ENCODE measurements around the gene ASCC3.

Gene ASCC3

DNA sequence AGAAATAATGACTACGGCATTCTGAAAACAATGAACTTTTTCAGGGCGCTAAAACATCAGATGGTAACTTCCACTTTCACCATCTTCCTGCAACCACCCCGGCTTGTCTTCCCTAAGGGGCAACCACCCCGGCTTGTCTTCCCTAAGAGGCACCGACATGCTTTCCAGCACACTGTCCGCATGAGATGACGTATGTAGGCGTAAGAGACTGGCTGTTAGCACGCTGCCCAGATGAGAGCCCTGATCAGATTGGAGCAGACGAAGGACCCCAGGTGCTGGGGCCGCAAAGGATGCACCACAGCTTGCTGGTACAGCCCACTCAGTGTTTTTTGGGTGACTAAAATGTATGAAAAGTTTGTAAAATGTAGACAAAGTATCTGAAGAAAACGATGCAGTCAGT lies 29.3 kb downstream of the ASCC3 start:
- Histone ChIP-seq H3K4me2 (ENCODE audit: low read length) (no peak overlapping the region), H4K20me1 (ENCODE audit: insufficient read depth, low read length) (no peaks in the 10 kb centered on the region), H3K79me2 (ENCODE audit: insufficient read depth, low read length) (no peaks in the 10 kb centered on the region), H3K27ac (ENCODE audit: low read depth, low read length, poor library complexity, severe bottlenecking) (no peak overlapping the region), H3K9me2 (ENCODE audit: low read depth, low read length) (no peaks in the 10 kb centered on the region), H3K27me3 (ENCODE audit: insufficient read depth, low read length) (no peaks in the 10 kb centered on the region), H3K9me3 (ENCODE audit: low read length) (peaks cover 11% of the 10 kb centered on the region), H3K9ac (ENCODE audit: low read length) (no peak overlapping the region), H3K4me1 (ENCODE audit: insufficient read depth, low read length, severe bottlenecking) (no peaks in the 10 kb centered on the region), H3K36me3 (ENCODE audit: insufficient read depth, low read length) (peaks cover 54% of the 10 kb centered on the region), H3K4me3 (ENCODE audit: low read depth, low read length, poor library complexity, severe bottlenecking) (no peak overlapping the region), H3F3A (ENCODE audit: insufficient read depth, low read length) (no peaks in the 10 kb centered on the region), H2AFZ (ENCODE audit: low read length) (no peak overlapping the region)
- no peak for TF ChIP-seq CTCF (IDR thresholded peaks at IDR 0.05; ENCODE audit: low read length)
- TF ChIP-seq EZH2 (IDR thresholded peaks at IDR 0.05; ENCODE audit: borderline replicate concordance, low read length): no peak

GRCh38 chr6:100850174-100850573 lies 31.0 kb downstream of the ASCC3 start:
- no peak overlapping the region for H3K27ac ChIP-seq (ENCODE audit: low read depth, low read length, poor library complexity, severe bottlenecking)
- TF ChIP-seq EZH2 (IDR thresholded peaks at IDR 0.05; ENCODE audit: borderline replicate concordance, low read length) (no peak), CTCF (IDR thresholded peaks at IDR 0.05; ENCODE audit: low read length) (no peak)
- no peak overlapping the region for H3K9ac ChIP-seq (ENCODE audit: low read length)
- no peaks in the 10 kb centered on the region for H3K79me2 ChIP-seq (ENCODE audit: insufficient read depth, low read length)
- peaks cover 46% of the 10 kb centered on the region for H3K36me3 ChIP-seq (ENCODE audit: insufficient read depth, low read length)
- no peak overlapping the region for H3K4me3 ChIP-seq (ENCODE audit: low read depth, low read length, poor library complexity, severe bottlenecking)
- no peaks in the 10 kb centered on the region for H3F3A ChIP-seq (ENCODE audit: insufficient read depth, low read length)
- H2AFZ ChIP-seq (ENCODE audit: low read length): no peak overlapping the region
- H3K9me2 ChIP-seq (ENCODE audit: low read depth, low read length): no peaks in the 10 kb centered on the region
- H3K9me3 ChIP-seq (ENCODE audit: low read length): no peaks in the 10 kb centered on the region
- H3K4me1 ChIP-seq (ENCODE audit: insufficient read depth, low read length, severe bottlenecking): no peaks in the 10 kb centered on the region
- no peak overlapping the region for H3K4me2 ChIP-seq (ENCODE audit: low read length)
- no peaks in the 10 kb centered on the region for H3K27me3 ChIP-seq (ENCODE audit: insufficient read depth, low read length)
- H4K20me1 ChIP-seq (ENCODE audit: insufficient read depth, low read length): no peaks in the 10 kb centered on the region

DNA sequence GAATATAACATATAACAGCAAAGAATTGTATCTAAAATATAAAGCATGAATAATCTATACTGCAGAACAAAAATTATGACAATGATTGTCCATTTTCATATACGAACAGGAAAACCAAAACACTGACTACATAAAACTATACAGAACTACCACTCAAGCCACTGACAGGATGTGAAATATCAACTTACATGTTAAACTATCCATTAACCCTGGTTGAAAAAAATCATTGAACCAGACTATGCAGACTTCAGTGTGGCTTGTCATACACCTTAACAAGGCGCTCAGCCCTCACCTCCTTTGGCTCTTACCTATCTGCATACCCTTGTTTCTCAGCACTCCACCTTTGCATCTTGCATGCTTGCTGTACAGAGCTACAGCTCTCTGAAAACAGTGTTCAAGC lies 34.9 kb downstream of the ASCC3 start:
- TF ChIP-seq CTCF (IDR thresholded peaks at IDR 0.05; ENCODE audit: low read length) (no peak), EZH2 (IDR thresholded peaks at IDR 0.05; ENCODE audit: borderline replicate concordance, low read length) (no peak)
- Histone ChIP-seq H3K27ac (ENCODE audit: low read depth, low read length, poor library complexity, severe bottlenecking) (no peak overlapping the region), H3K36me3 (ENCODE audit: insufficient read depth, low read length) (peaks cover 31% of the 10 kb centered on the region), H3K9ac (ENCODE audit: low read length) (no peak overlapping the region), H4K20me1 (ENCODE audit: insufficient read depth, low read length) (no peaks in the 10 kb centered on the region), H3K4me3 (ENCODE audit: low read depth, low read length, poor library complexity, severe bottlenecking) (no peak overlapping the region), H3K4me2 (ENCODE audit: low read length) (no peak overlapping the region), H3K9me2 (ENCODE audit: low read depth, low read length) (no peaks in the 10 kb centered on the region), H3K9me3 (ENCODE audit: low read length) (no peaks in the 10 kb centered on the region), H3K27me3 (ENCODE audit: insufficient read depth, low read length) (no peaks in the 10 kb centered on the region), H2AFZ (ENCODE audit: low read length) (no peak overlapping the region), H3K4me1 (ENCODE audit: insufficient read depth, low read length, severe bottlenecking) (no peaks in the 10 kb centered on the region), H3K79me2 (ENCODE audit: insufficient read depth, low read length) (peaks cover 10% of the 10 kb centered on the region; the same call in 1 of the 2 replicates), H3F3A (ENCODE audit: insufficient read depth, low read length) (no peaks in the 10 kb centered on the region)

All from OCI-LY1 (cell line).